HG03108 (cell line): Measurements from ENCODE around the gene TRAPPC6A.

Experiments
- ATAC-seq: cut with Tn5 transposase; IDR thresholded peaks from one replicate; pipeline ENCODE4 v1.9.1; 2021; ENCODE audit warnings: moderate library complexity; ENCODE audit not compliant: unreplicated experiment

TRAPPC6A gene

GRCh38 chr19:45150180-45150579, 27.9 kb downstream of the TRAPPC6A start:
- ATAC-seq: no peak

DNA sequence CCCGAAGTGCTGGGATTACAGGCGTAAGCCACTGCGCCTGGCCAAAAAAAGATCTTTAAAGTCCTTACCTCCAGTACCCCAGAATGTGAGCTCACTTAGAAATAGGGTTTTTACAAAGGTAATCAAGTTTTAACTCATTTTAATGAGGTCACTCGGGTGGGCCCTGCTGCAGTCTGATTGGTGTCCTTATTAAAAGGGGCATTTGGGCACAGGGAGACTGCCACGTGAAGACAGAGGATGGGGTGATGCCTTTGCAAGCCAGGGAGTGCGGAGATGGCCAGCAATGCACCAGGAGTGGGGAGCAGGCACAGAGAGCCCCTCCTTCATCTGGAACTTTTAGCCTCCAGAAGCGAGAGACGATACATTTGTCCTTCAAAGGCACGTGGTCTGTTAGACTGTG, 28.9 kb downstream of the TRAPPC6A start:
- ATAC-seq: no peak

GRCh38 chr19:45147835-45148676, 30.0 kb downstream of the TRAPPC6A start:
- no peak for ATAC-seq

- no peak for ATAC-seq
These were observed 31.3 kb downstream of the TRAPPC6A start for GRCh38 chr19:45146741-45147205.

DNA sequence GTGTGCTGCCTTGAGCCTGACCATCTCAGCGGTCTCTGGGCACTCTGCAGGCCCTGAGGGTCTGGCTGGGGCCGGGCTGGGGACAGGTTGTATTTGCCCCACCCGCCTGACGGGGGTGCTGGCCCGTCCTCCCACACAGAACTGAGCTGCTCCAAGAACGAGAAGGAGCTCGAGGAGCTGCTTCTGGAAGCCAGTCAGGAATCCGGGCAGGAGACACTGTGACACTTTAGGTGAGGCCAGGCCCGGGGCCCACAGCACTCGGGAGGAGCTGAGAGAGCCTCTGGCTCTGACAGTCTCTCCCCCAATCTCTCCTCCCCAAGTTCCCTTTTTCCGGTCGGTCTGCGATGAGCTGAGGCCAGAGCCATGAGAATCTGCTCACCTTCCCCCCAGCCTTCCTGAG, 31.8 kb downstream of the TRAPPC6A start:
- no peak for ATAC-seq

- ATAC-seq: no peak
These were observed 32.5 kb downstream of the TRAPPC6A start for GRCh38 chr19:45145270-45146189.

DNA sequence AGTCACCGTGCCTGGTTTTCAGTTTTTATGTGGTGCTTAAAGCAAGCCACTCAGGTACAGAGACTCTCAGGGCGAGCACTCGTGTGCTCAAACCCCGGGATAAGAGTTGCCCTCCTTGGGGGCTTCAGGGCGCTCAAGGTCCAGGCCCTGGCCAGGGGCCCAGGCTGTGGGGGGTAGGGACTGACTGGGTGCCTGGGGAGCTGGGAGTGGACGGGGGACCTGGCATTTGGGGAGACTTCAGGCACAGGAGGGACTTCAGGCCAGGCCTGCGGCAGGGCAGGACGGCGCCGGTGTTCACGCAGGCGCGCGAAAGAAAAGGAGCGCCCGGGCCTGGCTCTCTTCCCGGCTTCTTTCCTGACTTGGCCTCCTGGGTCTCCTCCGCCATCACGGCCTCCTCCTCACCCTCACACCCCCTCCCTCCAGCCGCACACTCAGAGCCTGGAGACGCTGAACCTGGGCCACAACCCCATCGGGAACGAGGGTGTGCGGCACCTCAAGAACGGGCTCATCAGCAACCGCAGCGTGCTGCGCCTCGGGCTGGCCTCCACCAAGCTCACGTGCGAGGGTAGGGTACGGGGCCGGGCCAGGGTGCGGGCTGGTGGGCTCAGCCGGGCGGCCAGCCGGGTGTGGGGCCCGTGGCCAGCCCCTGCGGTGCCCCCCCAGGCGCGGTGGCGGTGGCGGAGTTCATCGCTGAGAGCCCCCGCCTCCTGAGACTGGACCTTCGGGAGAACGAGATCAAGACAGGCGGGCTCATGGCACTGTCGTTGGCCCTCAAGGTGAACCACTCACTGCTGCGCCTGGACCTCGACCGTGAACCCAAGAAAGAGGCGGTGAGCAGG, 33.4 kb downstream of the TRAPPC6A start:
- no peak for ATAC-seq

- ATAC-seq: no peak
These were observed 35.3 kb downstream of the TRAPPC6A start for GRCh38 chr19:45142726-45143110.

GRCh38 chr19:45142016-45142725, 35.9 kb downstream of the TRAPPC6A start:
- ATAC-seq: no peak

DNA sequence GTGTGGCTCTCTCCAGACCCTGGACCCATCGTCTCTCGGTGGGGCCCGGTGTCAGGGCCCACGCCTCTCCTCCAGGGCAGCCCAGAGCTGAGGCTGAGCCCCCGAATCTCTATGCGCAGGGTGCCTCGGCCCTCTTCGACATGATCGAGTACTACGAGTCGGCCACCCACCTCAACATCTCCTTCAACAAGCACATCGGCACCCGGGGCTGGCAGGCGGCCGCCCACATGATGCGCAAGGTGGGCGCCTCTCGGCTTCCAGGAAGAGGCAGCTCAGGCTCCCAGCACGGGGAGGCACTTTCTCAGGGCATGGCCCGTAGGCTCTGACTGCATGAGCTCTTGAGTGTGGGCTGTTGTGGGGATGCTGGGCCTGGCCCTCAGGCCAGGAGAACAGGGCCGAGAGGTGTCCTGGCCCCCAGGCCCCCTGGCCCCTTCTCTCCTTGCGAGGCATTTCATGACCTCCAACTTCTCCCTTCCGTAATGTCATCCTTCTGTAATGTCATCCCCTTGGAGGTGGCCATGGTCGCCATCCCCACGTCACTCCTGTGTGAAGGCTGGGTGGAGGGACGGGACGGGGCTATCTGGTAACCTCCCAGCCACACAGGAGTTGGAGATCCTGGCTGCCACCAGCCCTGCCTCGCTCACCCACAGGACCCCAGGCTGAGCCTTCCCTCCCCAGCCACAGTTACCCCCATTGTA, 36.7 kb downstream of the TRAPPC6A start:
- ATAC-seq: no peak

GRCh38 chr19:45140533-45140932, 37.5 kb downstream of the TRAPPC6A start:
- no peak for ATAC-seq

DNA sequence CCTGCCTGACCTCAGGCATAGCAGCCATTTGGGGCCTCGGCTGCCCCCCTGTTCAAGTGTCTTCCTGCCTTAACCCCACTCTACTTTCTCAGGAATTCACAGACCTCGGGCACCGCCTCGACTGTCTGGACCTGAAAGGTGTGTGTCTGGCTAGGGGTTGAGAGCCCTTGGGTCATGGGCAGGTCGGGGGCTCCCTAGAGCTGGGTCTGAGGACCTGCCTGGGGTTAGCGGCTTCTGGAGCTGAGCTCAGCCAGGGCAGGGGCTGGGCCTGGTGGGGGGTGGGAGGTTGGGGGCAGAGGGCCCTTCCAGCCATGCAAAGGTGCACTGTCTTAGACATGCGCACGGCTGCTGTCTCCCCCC, 37.9 kb downstream of the TRAPPC6A start:
- no peak for ATAC-seq

DNA sequence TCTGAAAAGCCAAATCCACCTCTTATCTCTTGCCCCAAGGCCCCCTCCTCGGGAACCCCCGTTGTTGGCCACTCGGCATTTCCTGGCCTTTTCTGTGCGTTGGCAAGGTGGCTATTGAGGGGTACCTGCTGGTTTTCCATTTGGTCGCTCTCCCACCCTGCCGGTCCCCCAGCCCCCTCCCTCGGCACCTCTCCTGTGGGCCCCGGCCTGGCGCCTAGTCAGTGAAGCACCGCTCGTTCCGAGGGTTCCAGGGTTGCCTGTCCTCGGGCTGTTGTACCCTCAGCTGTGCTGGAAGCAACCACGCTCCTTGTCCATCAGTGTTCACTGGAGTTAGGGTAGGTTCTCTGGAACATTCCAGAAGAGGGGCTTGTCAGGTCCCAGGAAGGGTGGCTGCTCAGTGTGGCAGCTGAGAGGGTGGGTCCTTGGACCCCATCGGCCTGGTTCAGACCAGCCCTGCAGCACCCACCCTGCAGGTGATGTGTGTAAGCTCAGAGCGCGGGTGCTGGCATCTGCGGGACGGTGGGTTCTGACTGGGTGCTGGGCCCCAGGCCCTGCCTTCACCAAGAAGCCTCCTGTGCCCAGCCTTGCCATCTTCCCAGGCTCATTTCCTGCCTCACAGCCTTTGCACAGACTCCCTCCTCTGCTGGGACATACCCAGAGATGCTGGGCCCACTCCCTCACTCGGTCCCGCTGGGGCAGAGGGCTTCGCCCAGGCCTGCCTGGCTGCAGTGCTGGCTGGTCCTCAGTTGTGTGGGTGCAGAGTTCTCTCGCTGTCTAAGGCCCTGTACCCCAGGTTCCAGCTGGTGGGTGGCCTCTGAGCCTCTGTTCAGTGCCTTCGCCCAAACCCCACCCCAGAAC, 38.5 kb downstream of the TRAPPC6A start:
- ATAC-seq: no peak

DNA sequence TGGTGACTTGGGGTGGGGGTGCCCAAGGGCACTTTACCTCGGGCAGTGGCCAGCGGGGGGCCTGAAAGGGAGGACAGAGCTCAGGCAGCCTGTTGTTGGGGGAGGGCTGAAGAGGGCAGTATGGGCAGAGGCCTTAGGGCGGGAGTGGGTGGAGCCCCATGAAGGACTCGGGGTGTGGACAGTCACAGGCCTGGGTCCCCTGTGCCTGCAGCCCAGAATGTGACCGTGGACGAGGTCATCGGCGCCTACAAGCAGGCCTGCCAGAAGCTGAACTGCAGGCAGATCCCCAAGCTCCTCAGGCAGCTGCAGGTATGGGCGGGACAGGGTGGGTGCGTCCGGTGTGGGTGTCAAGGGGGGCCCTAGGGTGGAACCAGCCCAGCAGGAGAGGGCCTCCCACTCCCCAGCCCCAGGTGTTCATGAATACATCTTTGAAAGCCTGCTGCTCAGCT, 39.7 kb downstream of the TRAPPC6A start:
- no peak for ATAC-seq

DNA sequence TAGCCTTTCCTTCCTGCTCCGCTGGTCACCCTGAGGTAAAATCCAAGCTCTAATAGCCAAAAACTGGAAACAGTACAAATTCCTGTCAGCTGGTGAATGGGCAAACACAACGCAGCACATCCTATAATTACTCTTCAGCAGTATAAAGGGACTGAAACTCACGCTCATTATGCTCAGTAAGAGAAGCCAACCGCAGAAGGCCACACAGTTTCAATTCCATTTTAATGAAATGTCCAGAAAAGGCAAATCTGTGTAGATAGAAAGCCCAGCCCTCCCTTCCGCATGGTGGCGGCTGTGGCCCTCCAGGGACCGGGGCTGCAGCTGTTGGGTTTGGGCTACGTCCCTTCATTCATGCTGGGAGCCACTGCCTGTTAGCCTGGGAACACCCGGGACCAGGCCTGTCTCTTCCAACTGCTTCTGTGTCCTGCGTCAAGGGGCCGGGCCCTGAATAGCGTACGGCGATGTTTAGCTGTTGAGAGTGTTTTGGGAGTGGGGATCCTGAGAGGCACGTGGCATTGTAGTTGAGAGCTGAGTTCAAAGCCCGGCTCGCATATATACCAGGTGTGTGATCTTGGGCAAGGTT, 40.8 kb downstream of the TRAPPC6A start:
- peak; percentile 73 for ATAC-seq

GRCh38 chr19:45136507-45137178, 41.4 kb downstream of the TRAPPC6A start:
- no peak for ATAC-seq

- ATAC-seq: no peak
These were observed 42.7 kb downstream of the TRAPPC6A start for GRCh38 chr19:45135176-45135885.
